Stimulated activated CD8-positive, alpha-beta memory T cell treated with anti-CD3 and anti-CD28 coated beads, Interleukin-15, amount 100 ng/mL, for 1 hour (primary cell): ENCODE data around the gene HOXB13.
A peak's percentile ranks its signal among the peaks of the same experiment; 100 is the strongest.

Experiments used
- DNase-seq: peaks from one replicate; pipeline ENCODE4 v3.0.0-alpha.2; 2020; ENCODE audit warnings: low read depth

HOXB13 gene

GRCh38 chr17:48704361-48705248 lies 23.9 kb downstream of the HOXB13 start:
- no peak for DNase-seq

- DNase-seq = no peak
Observed at GRCh38 chr17:48701864-48702532, 26.6 kb downstream of the HOXB13 start.

GRCh38 chr17:48693178-48693577 lies 35.4 kb downstream of the HOXB13 start:
- DNase-seq = no peak

DNA sequence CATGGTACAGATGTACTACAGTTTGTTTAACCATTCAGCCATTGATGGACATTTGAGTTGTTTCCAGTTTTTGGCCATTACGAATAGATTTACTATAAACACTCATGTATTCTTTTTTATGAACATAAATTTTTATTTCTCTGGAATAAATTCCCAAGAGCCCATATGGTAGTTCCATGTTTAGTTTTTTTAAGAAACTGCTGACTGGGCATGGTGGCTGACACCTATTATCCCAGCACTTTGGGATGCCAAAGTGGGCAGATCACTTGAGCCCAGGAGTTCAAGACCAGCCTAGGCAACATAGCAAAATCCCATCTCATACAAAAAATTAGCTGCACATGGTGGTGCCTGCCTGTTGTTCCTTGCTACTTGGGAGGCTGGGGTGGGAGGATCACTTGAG lies 36.5 kb downstream of the HOXB13 start:
- DNase-seq = no peak

DNA sequence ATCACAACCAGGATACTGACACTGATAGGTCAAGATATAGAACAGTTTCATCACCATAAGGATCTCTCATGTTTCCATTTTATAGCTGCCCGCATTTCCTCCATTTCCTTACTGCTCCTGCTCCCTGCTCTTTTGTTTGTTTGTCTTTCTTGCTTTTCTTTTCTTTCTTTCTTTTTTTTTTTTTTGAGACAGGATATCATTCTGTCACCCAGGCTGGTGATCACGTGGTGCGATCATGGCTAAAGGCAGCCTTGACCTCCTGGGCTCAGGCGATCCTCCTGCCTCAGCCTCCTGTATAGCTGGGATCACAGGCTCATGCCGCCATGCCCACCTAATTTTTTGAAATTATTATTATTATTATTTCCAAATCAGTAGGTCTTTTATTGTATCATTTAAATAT lies 37.9 kb downstream of the HOXB13 start:
- DNase-seq = no peak

- DNase-seq = no peak
Observed at GRCh38 chr17:48681609-48682008, 46.9 kb downstream of the HOXB13 start.

DNA sequence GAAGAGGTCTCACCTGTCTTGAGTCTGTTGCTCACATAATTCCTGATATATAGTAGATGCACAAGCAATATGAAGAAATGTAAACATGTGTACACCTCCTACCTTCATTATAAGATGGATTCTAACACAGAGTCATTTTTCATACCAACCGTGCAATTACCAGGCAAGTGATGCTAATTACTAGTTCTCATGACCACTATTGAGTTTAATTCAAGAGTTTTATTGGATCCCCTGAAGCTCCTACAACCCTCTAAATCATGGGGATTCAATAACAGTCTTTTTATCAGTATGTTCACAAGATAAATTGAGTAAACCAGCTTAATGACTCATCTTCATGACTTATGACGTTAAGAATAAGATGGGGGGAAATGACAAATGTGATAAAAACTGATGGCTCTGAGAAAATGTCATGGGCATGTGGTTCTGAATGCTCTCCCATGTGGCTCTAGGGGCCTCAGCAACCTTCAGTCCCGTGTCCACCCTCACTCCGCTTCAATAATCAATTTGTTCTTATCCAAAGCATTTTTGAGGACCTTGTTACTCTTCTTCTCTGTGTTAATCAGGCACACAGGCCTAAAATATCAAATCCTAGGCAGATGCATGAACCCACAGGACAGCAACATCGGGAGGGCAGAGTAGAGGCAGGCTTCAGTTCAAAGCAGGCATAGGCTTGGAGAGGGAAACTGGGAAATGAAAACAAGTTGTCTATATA lies 49.0 kb downstream of the HOXB13 start:
- DNase-seq = no peak

- peak; percentile 42 for DNase-seq
Observed at GRCh38 chr17:48678141-48678971, 50.2 kb downstream of the HOXB13 start.

DNA sequence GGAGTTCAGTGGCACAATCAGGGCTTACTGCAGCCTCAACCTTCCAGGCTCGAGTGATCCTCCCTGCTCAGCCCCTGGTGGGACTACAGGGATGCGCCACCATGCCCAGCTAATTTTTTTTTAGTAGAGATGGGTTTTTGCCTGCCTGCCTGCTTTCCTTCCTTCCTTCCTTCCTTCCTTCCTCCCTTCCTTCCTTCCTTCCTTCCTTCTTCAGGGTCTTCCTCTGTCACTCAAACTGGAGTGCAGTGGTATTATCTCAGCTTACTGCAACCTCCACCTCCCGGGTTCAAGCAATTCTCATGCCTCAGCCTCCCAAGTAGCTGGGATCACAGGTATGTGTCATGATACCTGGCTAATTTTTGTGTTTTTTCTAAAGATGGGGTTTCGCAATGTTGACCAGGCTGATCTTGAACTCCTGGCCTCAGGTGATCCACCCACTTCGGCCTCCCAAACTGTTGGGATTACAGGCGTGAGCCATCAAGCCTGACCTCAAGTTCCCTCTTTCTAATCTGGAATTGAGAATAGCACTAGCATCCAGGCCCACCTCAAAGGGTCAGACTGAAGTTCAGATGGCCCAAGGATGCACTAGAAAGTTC lies 51.5 kb downstream of the HOXB13 start:
- no peak for DNase-seq
